Astrocyte (in vitro differentiated cells and primary cell): ENCODE results near the gene ZNF14.
"Not testable (repeated sequence)": the region's sequence is repeated elsewhere in the genome, so short reads cannot be mapped to it uniquely, and the experiment has no call there.

Experiments
- CTCF ChIP-seq: IDR thresholded peaks from 2 replicates; pipeline ENCODE4 v1.5.1; 2011; ENCODE audit warnings: low read depth, mild to moderate bottlenecking, inconsistent platforms, low read length, moderate library complexity; ENCODE audit not compliant: insufficient read depth
- EZH2 ChIP-seq: IDR thresholded peaks from 2 replicates; pipeline ENCODE4 v1.6.1; 2012; ENCODE audit warnings: mild to moderate bottlenecking, low read length, inconsistent platforms; ENCODE audit not compliant: insufficient read depth

- not testable (repeated sequence) for TF ChIP-seq CTCF, EZH2
Measured at GRCh38 chr19:19769971-19770370, 37.1 kb upstream of the ZNF14 start.
